PC-9 (cell line): ENCODE results near the gene HKDC1. TPM values are rescaled to one million over a fixed set of nuclear protein-coding genes. Genes with fewer than 3 reads are reported as not detected.

Experiments used
- BruUV-seq: library from RNA; stranded (reverse); fragments of 400-500 nt; replicated peaks from 2 replicates; lab custom pipeline; 2021; lab: Mats Ljungman, UMichigan
- CTCF ChIA-PET: fragments of 300-600 bp; sonication (Branson Sonifier 250); formaldehyde crosslinking; loops from one replicate; lab custom pipeline; 2022; ENCODE audit warnings: antibody characterized with exemption; lab: Charles Lee
- POLR2A ChIA-PET: fragments of 300-600 bp; sonication (Branson Sonifier 250); formaldehyde crosslinking; loops from one replicate; lab custom pipeline; 2022; ENCODE audit warnings: antibody characterized with exemption; ENCODE audit not compliant: unreplicated experiment; lab: Charles Lee
- DNase-seq, 2 experiments: peaks; one replicate each; pipeline versions ENCODE4 v3.0.0 to v3.0.0-alpha.2; 2015 to 2022; ENCODE audit warnings: mixed read lengths in 1 of 2
- H2AFZ ChIP-seq: fragments of 200-600 bp; sonication (generic); 2 replicates; pipeline ENCODE4 v1.8.1; 2017; ENCODE audit warnings: antibody characterized with exemption
- H3F3A ChIP-seq: fragments of 200-600 bp; sonication (generic); 2 replicates; pipeline ENCODE4 v1.8.1; 2017; ENCODE audit warnings: antibody characterized with exemption, mild to moderate bottlenecking, low read depth; ENCODE audit not compliant: insufficient read depth
- H3K27ac ChIP-seq: fragments of 200-600 bp; sonication (generic); 2 replicates; pipeline ENCODE4 v1.6.1; 2016; ENCODE audit warnings: mixed run types
- H3K27me3 ChIP-seq: fragments of 200-600 bp; sonication (generic); 2 replicates; pipeline ENCODE4 v1.6.1; 2016; ENCODE audit warnings: low read depth, mixed run types; ENCODE audit not compliant: insufficient read depth
- H3K36me3 ChIP-seq: fragments of 200-600 bp; sonication (generic); 2 replicates; pipeline ENCODE4 v1.6.1; 2016; ENCODE audit warnings: low read depth, mixed run types
- H3K4me1 ChIP-seq: fragments of 200-600 bp; sonication (generic); replicated peaks from 2 replicates; pipeline ENCODE4 v1.6.1; 2016; ENCODE audit warnings: mixed run types; ENCODE audit not compliant: insufficient read depth
- H3K4me2 ChIP-seq: fragments of 200-600 bp; sonication (generic); 2 replicates; pipeline ENCODE4 v1.6.1; 2017; ENCODE audit warnings: mixed run types
- H3K4me3 ChIP-seq: fragments of 200-600 bp; sonication (generic); 2 replicates; pipeline ENCODE4 v1.6.1; 2016; ENCODE audit warnings: mixed run types
- H3K79me2 ChIP-seq: fragments of 200-600 bp; sonication (generic); 2 replicates; pipeline ENCODE4 v1.6.1; 2017; ENCODE audit warnings: low read depth, mixed run types
- H3K9me2 ChIP-seq: fragments of 200-600 bp; sonication (generic); 2 replicates; pipeline ENCODE4 v1.8.1; 2017; ENCODE audit warnings: mild to moderate bottlenecking; ENCODE audit not compliant: insufficient read depth
- H3K9me3 ChIP-seq: fragments of 200-600 bp; sonication (generic); 2 replicates; pipeline ENCODE4 v1.8.1; 2016; ENCODE audit warnings: low read depth; ENCODE audit not compliant: insufficient read depth
- H4K20me1 ChIP-seq: fragments of 200-600 bp; sonication (generic); 2 replicates; pipeline ENCODE4 v1.8.1; 2017; ENCODE audit not compliant: insufficient read depth
- EZH2 ChIP-seq: fragments of 200-600 bp; sonication (generic); IDR thresholded peaks from 2 replicates; pipeline ENCODE4 v1.8.0; 2017; ENCODE audit warnings: antibody characterized with exemption, low read depth
- intact Hi-C: fragments of 100-400 bp; cut with micrococcal nuclease; formaldehyde crosslinking; loops from one replicate; pipeline ENCODE4 v1.10.0; 2022; ENCODE audit not compliant: unreplicated experiment
- total RNA-seq: library from RNA; stranded (reverse); gene quantifications from 2 replicates; pipeline ENCODE4 v1.2.3, GENCODE V29; 2021
- TF ChIP-seq, protein P1 (sequence below): fragments of 200-600 bp; sonication (generic); conservative IDR thresholded peaks from 2 replicates; pipeline ENCODE4 v1.6.1; 2017; ENCODE audit warnings: mixed run types, antibody characterized with exemption, mild to moderate bottlenecking, moderate library complexity

Gene HKDC1
- total RNA-seq, 1 experiment from 2014 or later, result 173 TPM

DNA sequence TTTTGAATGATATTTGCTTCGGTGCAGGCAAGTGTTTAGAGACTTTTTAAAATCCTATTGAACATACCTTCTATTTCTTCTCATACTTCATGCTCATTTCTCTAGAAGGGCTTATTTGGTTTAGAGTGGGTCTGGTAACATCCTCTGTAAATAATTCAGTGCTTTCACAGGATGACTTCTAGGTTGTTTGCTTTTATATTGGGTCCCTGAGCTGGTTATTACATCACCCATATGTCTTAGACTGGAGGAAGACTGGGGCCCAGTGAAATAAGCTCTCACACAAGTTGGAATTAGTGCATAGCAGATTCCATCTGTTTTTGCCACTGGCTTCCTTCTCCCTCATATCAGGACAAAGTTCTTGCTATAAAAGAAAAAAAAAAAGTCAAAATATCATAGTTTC, 33.6 kb upstream of the HKDC1 start:
- Histone ChIP-seq H3K36me3 (peaks cover 42% of the 10 kb centered on the region), H3F3A (peaks cover 21% of the 10 kb centered on the region; the same call in 1 of the 2 replicates), H3K27me3 (no peaks in the 10 kb centered on the region), H3K9me2 (no peaks in the 10 kb centered on the region), H3K4me3 (no peak overlapping the region), H2AFZ (no peak overlapping the region), H4K20me1 (peaks cover 26% of the 10 kb centered on the region; the same call in 1 of the 2 replicates), H3K79me2 (peaks cover 66% of the 10 kb centered on the region), H3K9me3 (no peaks in the 10 kb centered on the region), H3K4me1 (peaks cover 6% of the 10 kb centered on the region), H3K27ac (no peak overlapping the region), H3K4me2 (no peak overlapping the region)
- intact Hi-C loops, result no loop called here
- POLR2A ChIA-PET, result no interaction called here
- TF ChIP-seq, protein P1, sequence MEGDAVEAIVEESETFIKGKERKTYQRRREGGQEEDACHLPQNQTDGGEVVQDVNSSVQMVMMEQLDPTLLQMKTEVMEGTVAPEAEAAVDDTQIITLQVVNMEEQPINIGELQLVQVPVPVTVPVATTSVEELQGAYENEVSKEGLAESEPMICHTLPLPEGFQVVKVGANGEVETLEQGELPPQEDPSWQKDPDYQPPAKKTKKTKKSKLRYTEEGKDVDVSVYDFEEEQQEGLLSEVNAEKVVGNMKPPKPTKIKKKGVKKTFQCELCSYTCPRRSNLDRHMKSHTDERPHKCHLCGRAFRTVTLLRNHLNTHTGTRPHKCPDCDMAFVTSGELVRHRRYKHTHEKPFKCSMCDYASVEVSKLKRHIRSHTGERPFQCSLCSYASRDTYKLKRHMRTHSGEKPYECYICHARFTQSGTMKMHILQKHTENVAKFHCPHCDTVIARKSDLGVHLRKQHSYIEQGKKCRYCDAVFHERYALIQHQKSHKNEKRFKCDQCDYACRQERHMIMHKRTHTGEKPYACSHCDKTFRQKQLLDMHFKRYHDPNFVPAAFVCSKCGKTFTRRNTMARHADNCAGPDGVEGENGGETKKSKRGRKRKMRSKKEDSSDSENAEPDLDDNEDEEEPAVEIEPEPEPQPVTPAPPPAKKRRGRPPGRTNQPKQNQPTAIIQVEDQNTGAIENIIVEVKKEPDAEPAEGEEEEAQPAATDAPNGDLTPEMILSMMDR, result no peak
- TF ChIP-seq EZH2, result no peak
- no TSS peak for BruUV-seq
- no peak for DNase-seq
- CTCF ChIA-PET, result interaction anchor here (0.7 kb wide), 1 partner anchor 180 kb away, joined by 4 read pairs; no protein-coding TSS in a partner anchor

DNA sequence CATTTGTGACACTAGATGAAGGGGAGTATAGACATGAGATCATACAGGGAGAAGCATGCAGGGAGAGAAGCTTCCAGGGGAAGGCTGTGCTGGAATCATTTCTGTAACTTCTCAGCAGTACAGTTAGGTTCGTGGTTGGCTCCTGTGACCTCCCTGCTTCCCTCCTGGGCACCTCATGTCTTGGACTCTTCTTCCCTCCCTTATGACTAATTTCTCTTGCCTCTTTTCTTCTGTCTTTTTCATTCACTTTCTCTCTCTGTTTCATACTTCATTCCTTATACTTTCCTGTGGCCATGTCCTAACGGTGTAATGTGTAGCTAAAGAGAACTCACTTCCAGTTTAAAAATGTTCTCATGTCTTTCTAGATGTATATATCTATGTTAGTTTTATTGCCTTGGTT, 19.1 kb upstream of the HKDC1 start:
- H3K79me2 ChIP-seq, result no peaks in the 10 kb centered on the region
- peaks cover 11% of the 10 kb centered on the region; the same call in 1 of the 2 replicates for H3F3A ChIP-seq
- intact Hi-C loops, result no loop called here
- ChIA-PET CTCF (interaction anchor here (0.6 kb wide), 1 partner anchor 409 kb away, joined by 3 read pairs; no protein-coding TSS in a partner anchor), POLR2A (no interaction called here)
- no peak overlapping the region for H3K27ac ChIP-seq
- no peaks in the 10 kb centered on the region for H3K4me1 ChIP-seq
- H3K27me3 ChIP-seq, result no peaks in the 10 kb centered on the region
- no peak overlapping the region for H3K4me2 ChIP-seq
- H3K9me3 ChIP-seq, result no peaks in the 10 kb centered on the region
- BruUV-seq, result no TSS peak
- H3K4me3 ChIP-seq, result no peak overlapping the region
- no peak overlapping the region for H2AFZ ChIP-seq
- H3K9me2 ChIP-seq, result no peaks in the 10 kb centered on the region
- TF ChIP-seq, protein P1, result no peak
- TF ChIP-seq EZH2, result no peak
- H3K36me3 ChIP-seq, result peaks cover 29% of the 10 kb centered on the region
- no peak for DNase-seq
- H4K20me1 ChIP-seq, result no peaks in the 10 kb centered on the region

DNA sequence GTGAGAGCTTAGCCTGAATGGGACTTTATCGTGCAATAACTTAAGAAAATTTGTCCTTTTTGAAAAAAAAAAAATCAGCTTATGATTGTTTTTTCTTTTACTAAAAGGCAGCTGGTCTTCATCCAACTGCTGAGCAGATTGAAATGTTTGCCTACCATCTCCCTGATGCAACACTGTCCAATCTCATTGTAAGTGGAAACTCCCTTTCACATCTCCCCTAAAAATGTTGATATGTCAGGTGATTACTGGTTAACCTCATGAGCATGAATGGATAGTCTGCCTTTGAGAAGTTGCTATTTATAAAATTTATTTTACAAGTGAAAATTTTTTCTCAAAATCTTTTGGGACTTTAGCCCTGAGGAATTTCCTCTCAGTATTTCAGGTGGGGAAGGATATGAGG, 17.8 kb upstream of the HKDC1 start:
- H3K9me2 ChIP-seq, result no peaks in the 10 kb centered on the region
- intact Hi-C loops, result no loop called here
- TF ChIP-seq EZH2, result no peak
- TF ChIP-seq, protein P1, result no peak

More for the DNA sequence above, 17.8 kb upstream of the HKDC1 start:
- Histone ChIP-seq H3K4me1 (no peaks in the 10 kb centered on the region), H3K4me2 (no peak overlapping the region), H3K9me3 (no peaks in the 10 kb centered on the region), H3K36me3 (peaks cover 28% of the 10 kb centered on the region), H3K27me3 (no peaks in the 10 kb centered on the region), H3K4me3 (no peak overlapping the region), H3K27ac (peak overlapping the region; percentile 37; the same call in 1 of the 2 replicates), H2AFZ (no peak overlapping the region), H3F3A (peaks cover 14% of the 10 kb centered on the region; the same call in 1 of the 2 replicates), H4K20me1 (no peaks in the 10 kb centered on the region), H3K79me2 (no peaks in the 10 kb centered on the region)
- POLR2A ChIA-PET, result no interaction called here
- CTCF ChIA-PET, result interaction anchor here (0.6 kb wide), 1 partner anchor 193 kb away, joined by 3 read pairs; no protein-coding TSS in a partner anchor
- no peak for DNase-seq
- no TSS peak for BruUV-seq
